Activated CD8-positive, alpha-beta memory T cell treated with anti-CD3 and anti-CD28 coated beads, Interleukin-2, amount 10 ng/mL, durations not matched to agents 7 days and 5 days (primary cell): Measurements from ENCODE around the gene AGRN. TPM values are rescaled to one million over a fixed set of nuclear protein-coding genes. Genes with fewer than 3 reads are reported as not detected.
A peak's percentile ranks its signal among the peaks of the same experiment; 100 is the strongest.
"Not testable (repeated sequence)": the region's sequence is repeated elsewhere in the genome, so short reads cannot be mapped to it uniquely, and the experiment has no call there.

Source experiments
- ATAC-seq: fragments of 150-1000 bp; cut with Tn5 transposase; one replicate; pipeline ENCODE4 v1.10.0; 2021; ENCODE audit warnings: moderate library complexity
- CTCF ChIA-PET: fragments of 350-600 bp; sonication (Branson Sonifier 250); formaldehyde crosslinking; loops from one replicate; lab custom pipeline; 2021; ENCODE audit warnings: antibody characterized with exemption; lab: Charles Lee
- DNase-seq: peaks from one replicate; pipeline ENCODE4 v3.0.0-alpha.2; 2020
- H3K27ac Mint-ChIP-seq: one replicate; pipeline ENCODE4 v1.8.0; 2021; ENCODE audit warnings: mild to moderate bottlenecking, mixed read lengths
- H3K27me3 Mint-ChIP-seq: one replicate; pipeline ENCODE4 v1.8.0; 2021; ENCODE audit warnings: mixed read lengths
- H3K36me3 Mint-ChIP-seq: one replicate; pipeline ENCODE4 v1.8.0; 2021; ENCODE audit warnings: mild to moderate bottlenecking, mixed read lengths
- H3K4me1 Mint-ChIP-seq: one replicate; pipeline ENCODE4 v1.8.0; 2021; ENCODE audit warnings: mixed read lengths
- H3K4me3 Mint-ChIP-seq: one replicate; pipeline ENCODE4 v1.8.0; 2021; ENCODE audit warnings: mild to moderate bottlenecking, moderate library complexity, mixed read lengths
- H3K9me3 Mint-ChIP-seq: one replicate; pipeline ENCODE4 v1.8.0; 2022; ENCODE audit warnings: low read depth, mixed read lengths
- total RNA-seq, 2 experiments: library from RNA; stranded (reverse); gene quantifications; one replicate each; pipeline ENCODE4 v1.2.3, GENCODE V29; 2021

The AGRN gene
- total RNA-seq, 2 experiments from 2014 or later: 29.3 to 32.8 TPM

DNA sequence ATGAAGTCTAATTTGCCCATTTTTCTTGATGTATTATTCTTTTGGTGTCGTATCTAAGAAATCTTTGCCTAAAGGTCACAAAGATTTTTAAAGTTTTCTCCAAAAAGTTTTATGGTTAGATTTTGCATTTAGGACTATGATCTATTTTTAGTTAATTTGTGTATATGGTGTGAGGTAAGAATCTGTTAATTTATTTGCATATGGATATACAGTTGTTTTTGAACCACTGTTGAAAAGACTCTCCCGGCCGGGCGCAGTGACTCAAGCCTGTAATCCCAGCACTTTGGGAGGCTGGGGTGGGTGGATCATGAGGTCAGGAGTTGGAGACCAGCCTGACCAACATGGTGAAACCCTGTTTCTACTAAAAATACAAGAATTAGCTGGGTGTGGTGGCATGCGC is 31.9 kb upstream of the AGRN start:
- Mint-ChIP-seq H3K27me3 (peaks cover 60% of the 10 kb centered on the region), H3K4me1 (peaks cover 18% of the 10 kb centered on the region)
- CTCF ChIA-PET: interaction anchor here (1.5 kb wide), 1 partner anchor 76 kb away, joined by 4 read pairs; no protein-coding TSS in a partner anchor

DNA sequence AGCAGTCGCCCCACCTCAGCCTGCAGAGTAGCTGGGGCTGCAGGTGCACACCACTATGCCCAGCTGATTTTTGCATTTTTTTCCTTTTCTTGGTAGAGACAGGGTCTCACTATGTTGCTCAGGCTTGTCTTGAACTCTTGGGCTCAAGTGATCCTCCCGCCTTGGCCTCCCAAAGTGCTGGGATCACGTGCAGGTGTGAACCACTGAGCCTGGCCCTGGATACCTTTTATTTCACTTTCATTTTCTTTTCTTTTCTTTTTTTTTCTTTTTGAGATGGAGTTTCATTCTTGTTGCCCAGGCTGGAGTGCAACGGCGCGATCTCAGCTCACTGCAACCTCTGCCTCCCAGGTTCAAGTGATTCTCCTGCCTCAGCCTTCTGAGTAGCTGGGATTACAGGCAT is 28.6 kb upstream of the AGRN start:
- H3K4me3 Mint-ChIP-seq, H3K9me3 Mint-ChIP-seq, H3K36me3 Mint-ChIP-seq, DNase-seq, H3K27ac Mint-ChIP-seq, ATAC-seq: not testable (repeated sequence)
- Mint-ChIP-seq H3K4me1 (peaks cover 21% of the 10 kb centered on the region), H3K27me3 (peaks cover 60% of the 10 kb centered on the region)
- CTCF ChIA-PET: interaction anchor here (1.4 to 3.1 kb wide), 3 partner anchors 11 to 72 kb away, joined by 3 to 16 read pairs (median 8); no protein-coding TSS in a partner anchor

More for the DNA sequence above, 31.9 kb upstream of the AGRN start:
- not testable (repeated sequence) for H3K36me3 Mint-ChIP-seq, H3K9me3 Mint-ChIP-seq, DNase-seq, H3K4me3 Mint-ChIP-seq, H3K27ac Mint-ChIP-seq, ATAC-seq

DNA sequence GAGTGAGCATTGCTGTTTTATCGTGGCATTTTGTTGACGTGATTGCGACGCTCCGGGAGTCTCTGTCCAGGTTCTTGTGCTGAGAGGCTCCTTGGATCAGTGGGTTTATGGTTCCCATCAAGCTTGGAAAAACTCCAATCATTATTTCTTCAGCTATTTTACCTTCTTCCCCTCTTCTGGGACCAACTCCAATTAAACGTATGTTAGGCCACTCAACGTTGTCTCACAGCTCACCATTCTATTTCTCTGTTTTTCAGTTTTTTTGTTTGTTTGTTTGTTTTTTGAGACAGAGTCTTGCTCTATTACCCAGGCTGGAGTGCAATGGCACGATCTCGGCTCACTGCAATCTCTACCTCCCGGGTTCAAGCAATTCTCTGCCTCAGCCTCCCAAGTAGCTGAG is 28.0 kb upstream of the AGRN start:
- peaks cover 21% of the 10 kb centered on the region for H3K4me1 Mint-ChIP-seq
- H3K27me3 Mint-ChIP-seq: peaks cover 56% of the 10 kb centered on the region
- peaks cover 6% of the 10 kb centered on the region for H3K36me3 Mint-ChIP-seq
- no peak for DNase-seq
- ATAC-seq: no peak
- H3K9me3 Mint-ChIP-seq: peaks cover 5% of the 10 kb centered on the region
- CTCF ChIA-PET: interaction anchor here (1.2 to 3.1 kb wide), 6 partner anchors 8 to 87 kb away, joined by 3 to 16 read pairs (median 7); no protein-coding TSS in a partner anchor
- peak overlapping the region; percentile 15 for H3K27ac Mint-ChIP-seq
- H3K4me3 Mint-ChIP-seq: no peak overlapping the region

DNA sequence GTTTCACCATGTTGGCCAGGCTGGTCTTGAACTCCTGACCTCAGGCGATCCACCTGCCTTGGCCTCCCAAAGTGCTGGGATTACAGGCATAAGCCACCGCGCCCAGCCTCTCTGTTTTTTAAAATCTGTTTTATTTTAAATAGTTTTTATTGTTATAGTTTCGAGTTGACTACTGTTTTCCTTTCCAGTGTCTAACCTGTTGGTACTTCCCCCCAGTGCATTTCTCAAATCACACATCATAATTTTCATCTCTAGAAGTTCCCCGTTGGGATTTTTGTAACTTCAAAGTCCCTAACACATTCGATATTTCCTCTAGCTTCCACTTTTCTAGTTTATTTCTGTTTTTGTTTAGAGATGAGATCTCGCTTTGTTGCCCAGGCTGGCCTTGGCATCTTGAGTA is 27.6 kb upstream of the AGRN start:
- peak; percentile 39 for ATAC-seq
- peaks cover 6% of the 10 kb centered on the region for H3K36me3 Mint-ChIP-seq

DNA sequence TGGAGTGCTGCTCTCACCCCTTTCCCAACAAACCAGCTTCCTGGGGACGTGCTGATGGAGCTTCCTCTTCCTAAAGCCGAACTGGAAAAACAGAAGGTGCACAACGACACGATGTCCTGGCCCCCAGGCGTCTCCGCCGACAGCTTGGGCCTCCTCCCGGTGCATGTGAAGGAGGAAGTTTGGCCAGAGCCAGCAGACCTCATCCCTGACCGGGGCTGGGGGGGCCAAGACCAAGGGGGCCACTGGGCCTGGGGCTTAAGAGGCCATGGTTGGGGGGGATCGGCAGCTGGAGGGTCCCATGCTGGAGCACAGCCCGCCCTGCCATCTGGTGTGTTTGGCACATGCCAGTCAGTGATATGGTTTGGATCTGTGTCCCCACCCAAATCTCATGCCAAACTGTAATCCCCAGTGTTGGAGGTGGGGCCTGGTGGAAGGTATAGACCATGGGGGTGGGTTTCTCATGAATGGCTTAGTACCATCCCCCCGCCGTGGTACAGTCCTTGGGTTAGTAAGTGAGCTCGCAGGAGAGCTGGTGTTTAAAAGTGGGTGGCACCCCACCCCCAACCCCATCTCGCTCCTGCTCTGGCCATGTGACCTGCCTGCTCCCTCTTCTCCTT is 26.4 kb upstream of the AGRN start:
- H3K4me1 Mint-ChIP-seq: peaks cover 21% of the 10 kb centered on the region
- no peak overlapping the region for H3K27ac Mint-ChIP-seq
- peaks cover 6% of the 10 kb centered on the region for H3K36me3 Mint-ChIP-seq
- CTCF ChIA-PET: interaction anchor here (0.7 to 3.1 kb wide), 6 partner anchors 9 to 65 kb away, joined by 3 to 16 read pairs (median 5); partner anchors contain the start of gene NOC2L
- no peak for DNase-seq
- ATAC-seq: no peak
- H3K4me3 Mint-ChIP-seq: no peak overlapping the region
- peaks cover 5% of the 10 kb centered on the region for H3K9me3 Mint-ChIP-seq
- H3K27me3 Mint-ChIP-seq: peaks cover 56% of the 10 kb centered on the region

More for the DNA sequence above, 27.6 kb upstream of the AGRN start:
- DNase-seq: no peak
- Mint-ChIP-seq H3K9me3 (peaks cover 5% of the 10 kb centered on the region), H3K4me3 (no peak overlapping the region), H3K27me3 (peaks cover 61% of the 10 kb centered on the region), H3K27ac (no peak overlapping the region), H3K4me1 (peaks cover 21% of the 10 kb centered on the region)
- CTCF ChIA-PET: interaction anchor here (1.2 to 3.1 kb wide), 6 partner anchors 9 to 87 kb away, joined by 3 to 16 read pairs (median 7); no protein-coding TSS in a partner anchor

DNA sequence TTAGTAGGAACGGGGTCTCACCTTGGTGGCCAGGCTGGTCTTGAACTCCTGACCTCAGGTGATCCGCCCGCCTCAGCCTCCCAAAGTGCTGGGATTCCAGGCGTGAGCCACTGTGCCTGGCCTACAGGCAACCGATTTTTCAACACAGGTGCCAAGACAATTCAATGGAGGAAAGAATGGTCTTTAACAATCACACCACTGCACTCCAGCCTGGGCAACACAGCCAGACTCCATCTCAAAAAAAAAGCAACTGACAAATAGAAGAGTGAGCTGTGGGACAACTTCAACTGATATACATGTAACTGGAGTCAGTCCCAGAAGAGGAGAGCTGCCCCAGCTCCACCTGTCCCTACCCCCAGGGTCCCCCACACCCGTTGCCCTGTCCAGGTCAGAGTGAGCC is 25.4 kb upstream of the AGRN start:
- H3K9me3 Mint-ChIP-seq, DNase-seq, H3K4me3 Mint-ChIP-seq, H3K36me3 Mint-ChIP-seq, ATAC-seq, H3K27ac Mint-ChIP-seq: not testable (repeated sequence)
- CTCF ChIA-PET: interaction anchor here (1.5 to 1.8 kb wide), 4 partner anchors 10 to 35 kb away, joined by 3 to 6 read pairs (median 5); partner anchors contain the start of genes NOC2L and PERM1
- Mint-ChIP-seq H3K4me1 (peaks cover 21% of the 10 kb centered on the region), H3K27me3 (peaks cover 48% of the 10 kb centered on the region)

DNA sequence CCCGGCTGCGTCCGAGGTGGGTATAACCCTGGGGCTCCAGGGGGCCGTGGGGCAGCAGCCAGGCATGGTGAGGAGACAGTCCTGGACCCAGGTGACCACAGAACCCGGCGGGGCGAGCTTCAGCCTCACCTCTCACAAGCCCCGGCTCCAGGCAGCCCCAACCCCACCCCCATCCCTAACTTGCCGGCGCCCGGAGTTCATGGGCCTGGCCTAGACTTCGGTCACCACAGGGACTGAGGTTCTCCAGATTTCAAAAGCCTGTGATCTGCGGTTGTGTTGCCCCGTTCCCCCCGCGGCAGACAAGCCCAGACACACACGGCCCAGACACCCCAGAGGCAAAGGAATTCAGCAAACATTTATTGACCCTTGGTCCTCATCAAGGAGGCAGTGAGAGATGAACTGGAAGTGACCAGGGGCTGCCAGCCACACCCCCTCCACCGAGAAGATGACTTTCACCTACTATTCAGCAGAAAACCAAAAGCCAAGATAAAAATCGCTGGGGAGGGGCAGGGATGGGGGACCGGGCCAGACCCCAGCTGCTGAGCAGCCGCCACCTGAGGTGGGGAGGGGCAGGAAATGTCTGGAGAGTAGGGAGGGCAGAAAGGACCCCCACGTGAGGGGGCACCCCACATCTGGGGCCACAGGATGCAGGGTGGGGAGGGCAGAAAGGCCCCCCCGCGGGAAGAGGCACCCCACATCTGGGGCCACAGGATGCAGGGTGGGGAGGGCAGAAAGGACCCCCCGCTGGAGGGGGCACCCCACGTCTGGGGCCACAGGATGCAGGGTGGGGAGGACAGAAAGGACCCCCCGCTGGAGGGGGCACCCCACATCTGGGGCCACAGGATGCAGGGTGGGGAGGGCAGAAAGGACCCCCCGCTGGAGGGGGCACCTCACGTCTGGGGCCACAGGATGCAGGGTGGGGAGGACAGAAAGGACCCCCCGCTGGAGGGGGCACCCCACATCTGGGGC is 24.0 kb upstream of the AGRN start:
- Mint-ChIP-seq H3K27me3 (peaks cover 43% of the 10 kb centered on the region), H3K4me3 (no peak overlapping the region), H3K27ac (no peak overlapping the region), H3K4me1 (peaks cover 25% of the 10 kb centered on the region), H3K9me3 (peaks cover 5% of the 10 kb centered on the region), H3K36me3 (peaks cover 7% of the 10 kb centered on the region)
- ATAC-seq: no peak
- no peak for DNase-seq
- CTCF ChIA-PET: interaction anchor here (1.8 kb wide), 1 partner anchor 13 kb away, joined by 6 read pairs; the partner anchor contains the start of gene PERM1

DNA sequence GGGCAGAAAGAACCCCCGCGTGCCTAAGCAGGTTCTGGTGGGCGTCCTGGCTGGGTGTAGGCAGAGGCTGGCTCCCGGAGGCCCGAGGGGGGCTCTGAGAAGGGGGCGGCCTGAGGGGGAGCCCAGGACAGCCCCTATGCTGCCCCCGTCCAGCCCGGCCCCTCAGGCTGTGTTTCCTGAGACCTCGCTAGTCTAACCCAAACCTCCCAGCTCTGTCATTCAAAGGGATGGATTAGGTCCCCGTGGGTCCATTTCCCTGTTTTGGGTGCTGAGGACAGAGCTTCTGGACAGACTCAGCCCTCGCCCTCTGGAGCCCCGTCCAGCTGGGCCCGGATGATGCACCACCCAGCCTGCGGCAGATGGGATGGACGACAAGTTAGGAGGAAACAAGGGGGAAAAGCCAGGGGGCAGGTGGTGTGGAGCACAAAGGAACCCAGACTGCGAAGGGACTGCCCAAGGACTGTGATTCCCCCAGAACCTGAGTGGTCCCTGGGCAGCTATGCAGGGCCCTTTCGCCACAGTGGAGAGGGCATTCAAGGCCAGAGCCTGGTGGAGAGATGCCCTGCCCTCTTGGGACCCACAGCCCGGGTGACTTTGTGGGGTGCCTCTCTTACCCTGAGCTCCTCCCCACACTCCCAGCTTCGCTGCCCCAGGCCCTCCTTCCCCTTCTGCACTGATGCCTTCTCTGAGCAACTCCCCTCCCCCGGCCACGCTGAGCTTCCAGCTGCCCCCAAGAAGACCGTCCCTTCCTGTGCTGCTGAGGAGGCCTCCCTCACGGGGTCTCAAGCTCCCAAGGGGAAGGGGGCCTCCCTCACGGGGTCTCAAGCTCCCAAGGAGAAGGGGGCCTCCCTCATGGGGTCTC is 22.8 kb upstream of the AGRN start:
- H3K9me3 Mint-ChIP-seq: no peaks in the 10 kb centered on the region
- H3K27me3 Mint-ChIP-seq: peaks cover 39% of the 10 kb centered on the region
- no peak overlapping the region for H3K4me3 Mint-ChIP-seq
- peaks cover 17% of the 10 kb centered on the region for H3K4me1 Mint-ChIP-seq
- no peak for ATAC-seq
- H3K27ac Mint-ChIP-seq: no peak overlapping the region
- peaks cover 1% of the 10 kb centered on the region for H3K36me3 Mint-ChIP-seq
- CTCF ChIA-PET: interaction anchor here (1.2 to 8.7 kb wide), 2 partner anchors 14 to 64 kb away, joined by 3 to 73 read pairs; partner anchors contain the start of gene PERM1
- DNase-seq: no peak

DNA sequence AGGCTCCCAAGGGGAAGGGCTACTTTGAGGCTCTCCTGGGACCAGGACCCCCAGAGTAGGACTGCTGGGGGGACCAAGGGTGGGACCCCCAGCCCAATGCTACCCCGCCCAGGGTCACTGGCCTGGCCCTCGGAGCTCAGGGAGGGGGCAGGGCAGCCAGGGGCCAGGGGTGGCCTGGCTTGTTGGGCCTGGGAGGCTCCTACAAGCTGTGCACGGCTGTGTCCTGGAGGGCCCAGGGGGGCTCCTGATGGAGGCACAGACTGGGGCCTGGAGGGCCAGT is 22.3 kb upstream of the AGRN start:
- peaks cover 1% of the 10 kb centered on the region for H3K36me3 Mint-ChIP-seq
- H3K4me3 Mint-ChIP-seq: no peak overlapping the region
- ATAC-seq: no peak
- H3K4me1 Mint-ChIP-seq: peaks cover 12% of the 10 kb centered on the region
- no peak overlapping the region for H3K27ac Mint-ChIP-seq
- CTCF ChIA-PET: interaction anchor here (1.2 to 8.7 kb wide), 2 partner anchors 14 to 64 kb away, joined by 3 to 73 read pairs; partner anchors contain the start of gene PERM1
- peaks cover 39% of the 10 kb centered on the region for H3K27me3 Mint-ChIP-seq
- DNase-seq: no peak
- no peaks in the 10 kb centered on the region for H3K9me3 Mint-ChIP-seq

DNA sequence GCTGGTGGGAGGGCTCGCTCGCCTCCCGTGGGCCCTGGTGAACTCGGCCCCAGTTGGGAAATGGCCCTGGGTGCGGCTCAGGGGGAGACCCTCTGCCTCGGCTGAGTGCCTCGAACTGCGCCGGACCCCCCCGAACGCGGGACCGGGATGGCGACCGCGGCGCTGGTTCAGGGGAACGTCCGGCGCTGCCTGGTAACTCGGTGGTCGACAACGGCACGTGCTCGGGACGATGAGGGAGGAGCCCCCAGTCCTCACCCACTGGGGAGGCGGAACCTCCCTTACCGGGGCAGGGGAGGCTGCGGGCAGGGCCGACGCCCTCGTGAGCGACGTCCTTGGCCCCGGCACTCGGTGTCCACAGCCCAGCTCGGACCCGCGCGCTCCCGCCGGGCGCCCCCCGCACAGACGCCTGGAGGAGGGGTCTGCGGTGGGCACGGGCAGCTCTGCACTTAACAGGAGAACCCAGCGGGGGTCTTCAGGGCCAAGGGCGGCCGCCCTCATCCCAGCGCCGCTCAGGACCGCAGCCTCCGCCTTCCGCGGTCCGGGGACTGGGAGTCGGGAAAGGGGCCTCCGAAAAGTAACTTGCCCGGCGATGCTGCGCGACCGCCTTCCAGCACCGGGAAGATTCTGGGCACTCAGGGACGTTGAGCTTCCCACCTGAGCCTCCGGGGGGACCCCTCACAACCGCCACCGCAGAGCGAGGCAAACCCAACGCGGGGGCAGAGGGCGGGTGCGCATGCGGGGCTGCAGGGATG is 21.8 kb upstream of the AGRN start:
- DNase-seq (no peak), ATAC-seq (no peak)
- Mint-ChIP-seq H3K9me3 (no peaks in the 10 kb centered on the region), H3K36me3 (peaks cover 1% of the 10 kb centered on the region), H3K4me3 (no peak overlapping the region), H3K27ac (no peak overlapping the region), H3K27me3 (peaks cover 44% of the 10 kb centered on the region), H3K4me1 (peaks cover 8% of the 10 kb centered on the region)
- CTCF ChIA-PET: interaction anchor here (1.2 to 8.7 kb wide), 3 partner anchors 15 to 63 kb away, joined by 3 to 73 read pairs (median 19); partner anchors contain the start of gene PERM1

DNA sequence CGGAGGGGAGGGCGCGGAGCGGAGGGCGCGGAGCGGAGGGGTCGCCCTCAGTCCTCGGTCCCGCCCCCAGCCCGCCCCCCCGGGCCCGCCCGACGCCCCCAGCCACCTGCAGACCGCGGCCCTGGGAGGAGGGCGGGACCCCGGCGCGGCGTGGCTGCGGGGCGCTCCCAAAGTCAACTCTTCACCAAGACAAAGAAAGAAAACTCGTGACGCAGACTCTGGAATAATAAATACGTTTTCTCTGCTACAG is 21.2 kb upstream of the AGRN start:
- no peak for DNase-seq
- H3K4me1 Mint-ChIP-seq: peaks cover 9% of the 10 kb centered on the region
- CTCF ChIA-PET: interaction anchor here (3.6 to 8.7 kb wide), 2 partner anchors 15 to 20 kb away, joined by 19 to 73 read pairs; partner anchors contain the start of gene PERM1
- H3K9me3 Mint-ChIP-seq: no peaks in the 10 kb centered on the region
- no peak for ATAC-seq
- H3K27me3 Mint-ChIP-seq: peaks cover 47% of the 10 kb centered on the region
- no peak overlapping the region for H3K4me3 Mint-ChIP-seq
- H3K27ac Mint-ChIP-seq: no peak overlapping the region
- H3K36me3 Mint-ChIP-seq: peaks cover 1% of the 10 kb centered on the region
